ENCODE results near the gene GPAT3.

GRCh38 chr4:83522239-83522638, 13.7 kb upstream of the GPAT3 start:
- TF ChIP-seq CTCF (tag by site-specific recombination; IDR thresholded peaks at IDR 0.05), result no peak
- no peak for TF ChIP-seq TCF7L2 (IDR thresholded peaks at IDR 0.05; ENCODE audit: borderline replicate concordance, low read depth, low read length)
- no peak for TF ChIP-seq ZBTB6 (tag by site-specific recombination; IDR thresholded peaks at IDR 0.05)
- no peak for TF ChIP-seq BCL11B (tag by site-specific recombination; IDR thresholded peaks at IDR 0.05; ENCODE audit: low read depth)
- no peak for TF ChIP-seq PRDM1 (tag by site-specific recombination; IDR thresholded peaks at IDR 0.05)
- no peak for TF ChIP-seq ZNF18 (tag by site-specific recombination; IDR thresholded peaks at IDR 0.05)
